ENCODE data around the gene TNC.

- no peak for TF ChIP-seq RFX5 (IDR thresholded peaks at IDR 0.05; ENCODE audit: low read depth, low read length)
- no peak for TF ChIP-seq CTCF (IDR thresholded peaks at IDR 0.05 in 2 of 3, conservative IDR thresholded peaks at IDR 0.05 in 1 of 3; ENCODE audit: control insufficient read depth in 2 of 3, extremely low read depth in 1 of 3, insufficient read depth in 1 of 3, low read depth in 3 of 3, low read length in 3 of 3)
- TF ChIP-seq RELA (IDR thresholded peaks at IDR 0.05; ENCODE audit: borderline replicate concordance, partially characterized antibody), result no peak
- TF ChIP-seq NKRF (conservative IDR thresholded peaks at IDR 0.05), result no peak
- no peak for TF ChIP-seq MLLT1 (IDR thresholded peaks at IDR 0.05)
- no peak for TF ChIP-seq ATF3 (IDR thresholded peaks at IDR 0.05; ENCODE audit: borderline replicate concordance, extremely low read depth, low read depth, low read length)
- TF ChIP-seq CHD4 (IDR thresholded peaks at IDR 0.05), result no peak
- no peak for TF ChIP-seq NR2C2 (IDR thresholded peaks at IDR 0.05; ENCODE audit: borderline replicate concordance, control insufficient read depth, insufficient read length, low read depth)
- TF ChIP-seq HDAC6 (IDR thresholded peaks at IDR 0.05; ENCODE audit: unreplicated experiment), result no peak
- TF ChIP-seq MYB (IDR thresholded peaks at IDR 0.05; ENCODE audit: borderline replicate concordance, low read depth, low read length), result no peak
- no peak for TF ChIP-seq CUX1 (IDR thresholded peaks at IDR 0.05; ENCODE audit: insufficient replicate concordance, low read depth, low read length)
Observed at GRCh38 chr9:115126404-115126803, 8.4 kb upstream of the TNC start.
